ENCODE measurements around the gene DCXR. TPM values are rescaled to one million over a fixed set of nuclear protein-coding genes. Genes with fewer than 3 reads are reported as not detected.

The DCXR gene
- total and polyA plus RNA-seq, 2 donors (not counting 1 experiment from before 2014, with no cell fraction given) = 63.9 to 143 TPM

DNA sequence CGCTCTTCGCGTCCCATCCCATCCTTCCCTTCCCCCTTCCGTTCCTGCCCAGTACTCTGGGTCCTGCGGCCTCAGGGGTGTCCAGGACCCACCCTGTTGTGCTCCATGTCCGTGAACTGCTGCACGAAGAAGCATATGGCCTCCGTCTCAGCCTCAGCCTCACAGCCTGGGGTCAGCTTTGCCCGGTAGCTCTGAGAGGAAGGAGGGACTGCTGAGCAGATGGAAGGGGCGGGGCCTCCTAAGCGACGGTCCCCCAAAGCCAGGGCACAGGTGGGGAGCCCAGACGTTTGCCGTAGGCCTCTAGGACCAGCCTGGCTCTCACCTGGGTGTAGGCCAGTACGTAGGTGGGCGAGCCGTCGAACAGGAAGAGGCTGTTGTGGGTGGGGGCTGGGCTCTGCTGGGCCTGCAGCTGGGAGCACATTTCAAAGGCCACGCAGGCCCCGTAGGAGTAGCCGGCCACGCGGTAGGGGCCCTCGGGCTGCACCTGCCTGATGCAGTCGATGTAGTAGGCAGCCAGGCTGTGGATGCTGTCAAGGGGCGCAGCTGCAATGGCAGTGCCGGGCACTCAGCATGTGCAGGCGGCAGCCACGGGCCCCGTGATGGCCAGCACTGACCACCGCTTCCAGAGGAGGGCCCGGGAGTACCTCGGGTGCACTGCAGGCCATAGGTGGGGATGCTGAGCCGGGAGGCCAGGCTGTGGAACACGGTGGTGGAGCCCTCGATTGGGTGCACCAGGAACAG is 42.7 kb upstream of the DCXR start:
- Histone ChIP-seq H3K27me3 (replicated peaks in 1 of 4; ENCODE audit: control extremely low read depth in 1 of 4, control insufficient read depth in 3 of 4, insufficient read depth in 4 of 4, low read length in 3 of 4) (no peaks in the 10 kb centered on the region), H3K9ac (ENCODE audit: low read length) (no peak overlapping the region), H3K4me2 (replicated peaks; ENCODE audit: low read depth, low read length, poor library complexity, severe bottlenecking) (no peak overlapping the region), H3K36me3 (replicated peaks in 1 of 2; ENCODE audit: control extremely low read depth in 1 of 2, control insufficient read depth in 1 of 2, extremely low read depth in 1 of 2, insufficient read depth in 2 of 2, low read length in 1 of 2) (peaks cover 0 to 38% of the 10 kb centered on the region in 2 experiments), H3K9me3 (ENCODE audit: control extremely low read depth in 1 of 3, control insufficient read depth in 2 of 3, insufficient read depth in 1 of 3, low read length in 2 of 3) (no peaks in the 10 kb centered on the region), H2AFZ (ENCODE audit: insufficient read depth, low read depth, low read length, poor library complexity, severe bottlenecking) (no peak overlapping the region), H3K79me2 (ENCODE audit: control insufficient read depth, insufficient read depth, low read length) (no peaks in the 10 kb centered on the region), H3K4me1 (ENCODE audit: control insufficient read depth in 2 of 2, insufficient read depth in 2 of 2, low read length in 2 of 2) (no peaks in the 10 kb centered on the region), H3K27ac (ENCODE audit: low read length in 2 of 2) (no peak overlapping the region), H3K4me3 (ENCODE audit: control extremely low read depth in 1 of 5, extremely low read depth in 1 of 5, insufficient read depth in 1 of 5, low read depth in 2 of 5, low read length in 4 of 5) (no peak overlapping the region), H4K20me1 (ENCODE audit: control insufficient read depth, insufficient read depth, low read length, poor library complexity, severe bottlenecking) (no peaks in the 10 kb centered on the region)
- 94% methylated on average over 36 of the region's 36 CpGs for WGBS (ENCODE audit: insufficient coverage)
- intact Hi-C loops (cut with micrococcal nuclease) = no loop called here
- Mint-ChIP-seq H3K27me3 (no peaks in the 10 kb centered on the region), H3K27ac (no peak overlapping the region), H3K4me1 (no peaks in the 10 kb centered on the region), H3K4me3 (no peak overlapping the region), H3K9me3 (ENCODE audit: insufficient read depth) (no peaks in the 10 kb centered on the region)
- ATAC-seq (ENCODE audit: low read depth) (no peak), DNase-seq (no peak)
- ChIA-PET CTCF (no interaction called here), POLR2A (no interaction called here)
- TF ChIP-seq, protein P1, sequence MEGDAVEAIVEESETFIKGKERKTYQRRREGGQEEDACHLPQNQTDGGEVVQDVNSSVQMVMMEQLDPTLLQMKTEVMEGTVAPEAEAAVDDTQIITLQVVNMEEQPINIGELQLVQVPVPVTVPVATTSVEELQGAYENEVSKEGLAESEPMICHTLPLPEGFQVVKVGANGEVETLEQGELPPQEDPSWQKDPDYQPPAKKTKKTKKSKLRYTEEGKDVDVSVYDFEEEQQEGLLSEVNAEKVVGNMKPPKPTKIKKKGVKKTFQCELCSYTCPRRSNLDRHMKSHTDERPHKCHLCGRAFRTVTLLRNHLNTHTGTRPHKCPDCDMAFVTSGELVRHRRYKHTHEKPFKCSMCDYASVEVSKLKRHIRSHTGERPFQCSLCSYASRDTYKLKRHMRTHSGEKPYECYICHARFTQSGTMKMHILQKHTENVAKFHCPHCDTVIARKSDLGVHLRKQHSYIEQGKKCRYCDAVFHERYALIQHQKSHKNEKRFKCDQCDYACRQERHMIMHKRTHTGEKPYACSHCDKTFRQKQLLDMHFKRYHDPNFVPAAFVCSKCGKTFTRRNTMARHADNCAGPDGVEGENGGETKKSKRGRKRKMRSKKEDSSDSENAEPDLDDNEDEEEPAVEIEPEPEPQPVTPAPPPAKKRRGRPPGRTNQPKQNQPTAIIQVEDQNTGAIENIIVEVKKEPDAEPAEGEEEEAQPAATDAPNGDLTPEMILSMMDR (IDR thresholded peaks at IDR 0.05) = no peak
- TF ChIP-seq EZH2 (IDR thresholded peaks at IDR 0.05; ENCODE audit: borderline replicate concordance, insufficient read depth, low read depth, low read length, poor library complexity, severe bottlenecking) = no peak

DNA sequence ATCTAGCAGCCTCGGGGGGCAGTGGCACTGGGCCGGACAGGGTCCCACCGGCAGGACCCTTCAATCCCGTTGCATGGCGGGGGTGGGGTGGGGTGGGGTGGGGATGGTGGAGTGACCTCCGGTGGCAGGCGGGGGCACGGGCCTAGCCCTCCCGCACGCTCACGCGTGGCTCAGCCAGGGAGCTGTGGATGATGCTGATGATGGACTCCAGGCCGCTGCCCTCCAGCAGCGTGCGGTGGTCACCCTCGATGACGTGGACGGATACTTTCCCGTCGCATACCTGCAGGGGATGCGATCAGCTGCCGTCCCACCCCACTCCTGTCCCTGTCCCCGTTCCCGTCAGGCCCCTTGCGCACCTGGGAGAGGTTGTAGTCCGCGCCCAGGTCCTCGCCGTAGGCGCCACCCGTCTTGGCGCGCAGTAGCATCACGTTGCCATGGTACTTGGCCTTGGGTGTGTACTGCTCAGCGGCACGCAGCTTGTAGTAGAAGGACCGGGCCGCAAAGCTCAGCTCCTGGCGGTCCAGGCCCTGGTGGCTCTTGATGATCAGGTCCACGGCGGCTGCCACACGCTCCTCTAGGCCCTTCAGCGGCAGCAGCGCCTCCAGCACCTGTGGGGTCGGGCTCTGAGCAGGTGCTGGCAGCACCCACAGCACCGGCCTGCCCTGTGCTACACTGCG is 41.6 kb upstream of the DCXR start:
- intact Hi-C loops (cut with micrococcal nuclease) = no loop called here
- Histone ChIP-seq H4K20me1 (ENCODE audit: control insufficient read depth, insufficient read depth, low read length, poor library complexity, severe bottlenecking) (no peaks in the 10 kb centered on the region), H3K36me3 (replicated peaks in 1 of 2; ENCODE audit: control extremely low read depth in 1 of 2, control insufficient read depth in 1 of 2, extremely low read depth in 1 of 2, insufficient read depth in 2 of 2, low read length in 1 of 2) (peaks cover 0 to 33% of the 10 kb centered on the region in 2 experiments), H2AFZ (ENCODE audit: insufficient read depth, low read depth, low read length, poor library complexity, severe bottlenecking) (no peak overlapping the region), H3K4me2 (replicated peaks; ENCODE audit: low read depth, low read length, poor library complexity, severe bottlenecking) (no peak overlapping the region), H3K4me1 (ENCODE audit: control insufficient read depth in 2 of 2, insufficient read depth in 2 of 2, low read length in 2 of 2) (no peaks in the 10 kb centered on the region), H3K27ac (ENCODE audit: low read length in 2 of 2) (no peak overlapping the region), H3K9me3 (ENCODE audit: control extremely low read depth in 1 of 3, control insufficient read depth in 2 of 3, insufficient read depth in 1 of 3, low read length in 2 of 3) (no peaks in the 10 kb centered on the region), H3K4me3 (ENCODE audit: control extremely low read depth in 1 of 5, extremely low read depth in 1 of 5, insufficient read depth in 1 of 5, low read depth in 2 of 5, low read length in 4 of 5) (no peak overlapping the region), H3K27me3 (replicated peaks in 1 of 4; ENCODE audit: control extremely low read depth in 1 of 4, control insufficient read depth in 3 of 4, insufficient read depth in 4 of 4, low read length in 3 of 4) (no peaks in the 10 kb centered on the region), H3K9ac (ENCODE audit: low read length) (no peak overlapping the region), H3K79me2 (ENCODE audit: control insufficient read depth, insufficient read depth, low read length) (no peaks in the 10 kb centered on the region)
- H3K27me3 Mint-ChIP-seq = no peaks in the 10 kb centered on the region
- no peak for DNase-seq
- no peaks in the 10 kb centered on the region for H3K4me1 Mint-ChIP-seq
- no peak overlapping the region for H3K4me3 Mint-ChIP-seq
- TF ChIP-seq EZH2 (IDR thresholded peaks at IDR 0.05; ENCODE audit: borderline replicate concordance, insufficient read depth, low read depth, low read length, poor library complexity, severe bottlenecking) = no peak
- TF ChIP-seq, protein P1 (IDR thresholded peaks at IDR 0.05) = no peak
- 97% methylated on average over 42 of the region's 47 CpGs for WGBS (ENCODE audit: insufficient coverage)
- no peaks in the 10 kb centered on the region for H3K9me3 Mint-ChIP-seq (ENCODE audit: insufficient read depth)
- ChIA-PET CTCF (no interaction called here), POLR2A (no interaction called here)
- ATAC-seq (ENCODE audit: low read depth) = no peak
- H3K27ac Mint-ChIP-seq = no peak overlapping the region

All from B cell (primary cell).